ENCODE data around the gene TBC1D22A.

- TF ChIP-seq CTCF (conservative IDR thresholded peaks at IDR 0.05; ENCODE audit: low read length) (no peak), EZH2phosphoT487 (IDR thresholded peaks at IDR 0.05; ENCODE audit: borderline replicate concordance, low read depth, low read length) (no peak)
These were observed 254.8 kb downstream of the TBC1D22A start for GRCh38 chr22:47017245-47017644.

Measured in OCI-LY7 (cell line).